Umbilical cord (tissue), 2 donors: ENCODE data around the gene TBC1D16. TPM values are rescaled to one million over a fixed set of nuclear protein-coding genes. Genes with fewer than 3 reads are reported as not detected.
"Not testable (repeated sequence)": the region's sequence is repeated elsewhere in the genome, so short reads cannot be mapped to it uniquely, and the experiment has no call there.

Experiments
- DNase-seq: peaks from one replicate; pipeline ENCODE4 v3.0.0-alpha.2; 2015; ENCODE audit warnings: low spot score
- total RNA-seq: library from RNA; depleted of rRNA; stranded (reverse); fragments of >200 nt; gene quantifications from one replicate; pipeline ENCODE4 v1.2.3, GENCODE V29; 2014; ENCODE audit warnings: low replicate concordance; ENCODE audit not compliant: insufficient read depth

TBC1D16 gene
- total RNA-seq, 1 donor from 2014 or later: 21.7 TPM

DNA sequence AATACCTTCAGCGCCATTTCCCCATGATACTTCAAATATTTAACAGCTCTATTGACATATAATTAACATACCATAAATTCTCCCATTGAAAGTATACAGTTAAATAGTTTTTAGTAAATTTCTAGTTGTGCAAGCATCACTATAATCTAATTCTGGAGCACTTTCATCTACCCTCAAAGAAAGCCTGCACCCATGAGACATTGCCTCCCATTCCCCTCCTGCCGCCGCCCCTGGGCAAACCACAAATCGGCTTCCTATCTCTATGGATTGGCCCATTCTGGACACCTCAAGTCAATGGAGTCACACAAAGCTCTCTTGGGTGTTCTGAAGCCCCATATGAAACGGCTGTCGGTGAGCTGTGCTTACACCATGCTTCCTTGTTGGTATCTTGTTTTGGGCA is 119.2 kb downstream of the TBC1D16 start:
- no peak for DNase-seq

DNA sequence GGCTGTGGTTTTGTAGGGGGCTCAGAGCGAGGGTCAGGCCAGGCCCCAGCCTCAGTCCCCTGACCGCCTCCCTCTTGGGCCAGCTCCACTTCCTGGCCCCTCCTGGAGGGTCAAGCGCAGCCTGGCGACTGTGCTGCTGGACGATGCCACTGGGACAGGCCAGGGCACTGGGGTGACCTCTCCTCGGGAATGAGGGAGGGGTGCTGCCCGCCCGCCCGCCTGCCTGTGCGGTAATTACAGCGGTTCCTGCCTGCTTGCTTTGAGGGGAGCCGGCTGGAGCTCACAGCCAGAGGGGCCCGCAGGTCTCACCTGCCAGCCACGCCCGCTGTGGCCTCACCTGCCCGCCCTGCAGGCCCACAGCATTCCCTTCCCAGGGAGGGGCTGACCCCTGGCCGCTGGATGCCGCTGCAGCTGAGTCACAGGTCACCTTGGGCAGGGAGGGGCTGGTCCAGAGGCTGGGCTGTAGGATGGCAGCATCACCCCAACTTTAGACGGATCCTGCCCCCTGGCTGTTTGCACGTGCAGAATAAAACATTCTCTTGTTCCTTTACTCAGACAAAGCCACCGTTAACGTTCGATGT is 119.7 kb downstream of the TBC1D16 start:
- peak; percentile 63 for DNase-seq

DNA sequence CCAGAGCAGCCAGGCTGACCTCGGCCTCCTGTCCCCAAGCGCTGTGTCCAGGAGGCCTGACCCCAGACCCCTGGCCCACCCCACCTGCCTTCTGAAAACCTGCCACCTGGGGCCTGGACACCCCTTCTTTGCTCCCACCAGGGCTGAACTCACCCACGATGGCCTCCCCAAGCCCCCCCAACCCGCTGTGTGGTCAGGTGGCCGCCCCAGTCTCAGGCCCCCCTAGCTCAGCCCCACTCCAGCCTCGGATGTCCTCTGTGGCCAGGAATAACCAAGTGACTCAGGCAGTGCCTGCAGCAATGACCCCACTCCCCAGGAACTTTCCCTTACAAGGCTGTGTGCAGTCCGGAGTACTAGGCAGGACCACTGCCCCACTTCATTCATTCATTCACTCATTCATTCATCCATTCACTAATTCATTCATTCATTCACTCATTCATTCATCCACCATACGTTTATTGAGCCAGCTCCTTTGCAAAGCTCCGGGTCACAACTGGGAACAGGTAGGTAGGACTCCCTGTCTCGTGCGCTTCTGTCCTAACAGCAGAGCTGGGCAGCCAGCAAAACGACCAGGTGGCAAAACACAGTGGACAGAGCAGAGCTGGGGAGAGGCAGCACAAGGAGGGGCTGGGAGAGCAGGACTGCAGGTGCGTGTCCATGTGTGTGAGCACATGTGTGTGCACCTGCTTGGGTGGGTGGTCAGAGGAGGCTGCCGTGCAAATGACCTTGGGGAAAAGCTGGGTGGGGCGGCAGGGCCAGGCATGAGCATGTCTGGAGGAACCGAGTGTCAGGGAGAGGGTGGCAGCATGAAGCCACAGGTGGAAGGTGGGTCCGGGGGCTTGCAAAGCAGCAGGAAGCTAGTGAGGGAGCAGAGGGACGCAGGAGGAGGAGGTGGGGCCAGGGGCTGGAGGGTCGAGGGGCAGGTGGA is 120.6 kb downstream of the TBC1D16 start:
- DNase-seq: no peak

DNA sequence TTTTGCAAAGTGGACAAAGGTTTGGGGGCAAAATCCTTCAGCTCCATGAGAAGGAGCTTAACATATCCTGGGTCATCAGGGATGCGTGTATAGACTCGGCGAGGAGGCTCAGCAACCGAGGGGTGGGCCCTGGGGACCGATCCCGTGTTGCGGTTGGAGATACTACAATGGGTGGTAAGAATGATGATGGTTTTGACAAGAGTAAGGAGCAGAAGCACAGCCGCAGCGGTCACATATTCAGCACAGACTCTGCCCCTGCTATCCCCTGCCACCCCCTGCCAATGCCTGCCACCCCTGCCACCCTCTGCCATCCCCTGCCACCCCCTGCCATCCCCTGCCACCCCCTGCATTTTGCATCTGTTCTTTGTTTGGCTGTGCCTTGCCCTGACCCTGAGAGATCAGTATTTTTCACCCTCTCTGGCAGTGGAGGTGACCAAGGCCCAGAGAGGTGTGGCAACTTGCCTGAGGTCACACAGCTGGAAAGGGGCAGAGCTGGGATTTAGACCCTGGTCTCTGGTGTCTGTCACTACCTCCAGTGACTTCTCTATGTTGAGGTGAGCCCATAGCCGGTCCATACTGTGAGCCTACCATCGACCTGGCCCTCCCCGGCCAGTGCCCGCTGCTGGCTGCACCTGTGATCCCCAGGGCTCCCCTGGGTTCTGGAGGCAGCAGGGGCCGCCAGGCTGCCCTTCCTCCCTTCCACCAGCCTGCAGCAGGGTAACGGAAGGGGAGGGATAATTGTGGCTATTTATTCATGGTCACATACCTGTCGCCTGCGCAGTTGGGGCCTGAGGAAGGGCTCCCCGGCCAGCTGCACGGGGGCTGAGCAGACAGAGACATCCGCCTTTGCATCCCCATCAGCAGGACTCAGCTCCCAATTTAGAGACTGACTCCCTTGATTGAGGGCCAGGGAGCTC is 121.5 kb downstream of the TBC1D16 start:
- DNase-seq: no peak

DNA sequence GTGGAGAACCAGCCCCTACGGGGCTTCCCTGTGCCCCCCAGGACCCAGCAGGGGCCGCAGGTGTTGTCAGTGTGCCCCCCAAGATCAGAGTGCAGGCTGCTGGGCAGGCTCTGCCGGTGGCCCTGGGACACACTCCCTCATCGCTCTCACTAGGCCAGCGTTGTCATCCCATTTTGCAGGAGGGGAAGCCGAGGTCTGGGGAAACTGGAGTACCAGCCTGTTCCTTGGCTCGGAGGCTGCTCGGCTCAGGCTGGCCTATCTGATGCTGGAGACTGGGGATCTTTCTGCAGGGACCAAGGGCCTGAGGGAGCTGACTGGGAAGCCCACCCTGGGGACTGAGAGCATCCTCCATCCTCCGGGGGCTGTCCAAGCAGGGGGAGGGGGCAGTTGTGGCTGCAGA is 122.2 kb downstream of the TBC1D16 start:
- no peak for DNase-seq

DNA sequence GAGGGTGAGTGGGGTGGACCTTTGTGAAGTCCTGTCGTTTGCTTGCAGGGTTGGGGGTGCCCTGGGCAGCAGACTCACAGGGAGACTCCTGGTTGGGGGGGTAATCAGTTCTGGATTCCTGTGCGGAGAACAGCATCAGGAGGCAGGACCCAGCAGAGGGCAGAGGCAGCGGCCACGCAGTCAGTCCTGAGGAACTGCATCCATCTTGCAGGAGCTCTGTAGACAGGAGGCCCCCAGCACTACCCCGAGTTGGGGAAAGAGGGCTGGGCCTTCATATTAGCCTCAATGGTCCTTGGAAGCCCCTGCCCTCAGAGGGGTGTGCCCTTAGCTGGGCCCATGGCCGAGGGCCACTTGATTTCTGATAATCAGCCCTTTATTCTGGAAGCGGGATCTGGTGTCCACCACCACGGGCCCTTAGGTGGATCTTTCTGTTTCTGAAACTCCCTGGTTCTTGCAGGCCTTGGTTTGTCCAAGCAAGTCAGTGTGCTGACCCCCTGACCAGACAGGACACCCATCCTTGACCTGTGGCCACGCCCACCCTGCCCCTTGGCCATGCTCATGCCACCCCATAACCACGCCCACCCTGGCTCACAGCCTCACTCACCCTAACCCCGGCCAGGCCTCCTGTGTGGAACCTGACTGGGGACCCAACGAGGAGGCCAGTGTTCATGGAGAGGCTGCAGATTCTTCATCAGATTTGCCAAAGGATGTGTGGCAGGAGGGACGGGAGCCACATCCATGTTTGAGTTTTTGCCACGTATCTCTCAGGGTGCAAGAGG is 122.9 kb downstream of the TBC1D16 start:
- no peak for DNase-seq

DNA sequence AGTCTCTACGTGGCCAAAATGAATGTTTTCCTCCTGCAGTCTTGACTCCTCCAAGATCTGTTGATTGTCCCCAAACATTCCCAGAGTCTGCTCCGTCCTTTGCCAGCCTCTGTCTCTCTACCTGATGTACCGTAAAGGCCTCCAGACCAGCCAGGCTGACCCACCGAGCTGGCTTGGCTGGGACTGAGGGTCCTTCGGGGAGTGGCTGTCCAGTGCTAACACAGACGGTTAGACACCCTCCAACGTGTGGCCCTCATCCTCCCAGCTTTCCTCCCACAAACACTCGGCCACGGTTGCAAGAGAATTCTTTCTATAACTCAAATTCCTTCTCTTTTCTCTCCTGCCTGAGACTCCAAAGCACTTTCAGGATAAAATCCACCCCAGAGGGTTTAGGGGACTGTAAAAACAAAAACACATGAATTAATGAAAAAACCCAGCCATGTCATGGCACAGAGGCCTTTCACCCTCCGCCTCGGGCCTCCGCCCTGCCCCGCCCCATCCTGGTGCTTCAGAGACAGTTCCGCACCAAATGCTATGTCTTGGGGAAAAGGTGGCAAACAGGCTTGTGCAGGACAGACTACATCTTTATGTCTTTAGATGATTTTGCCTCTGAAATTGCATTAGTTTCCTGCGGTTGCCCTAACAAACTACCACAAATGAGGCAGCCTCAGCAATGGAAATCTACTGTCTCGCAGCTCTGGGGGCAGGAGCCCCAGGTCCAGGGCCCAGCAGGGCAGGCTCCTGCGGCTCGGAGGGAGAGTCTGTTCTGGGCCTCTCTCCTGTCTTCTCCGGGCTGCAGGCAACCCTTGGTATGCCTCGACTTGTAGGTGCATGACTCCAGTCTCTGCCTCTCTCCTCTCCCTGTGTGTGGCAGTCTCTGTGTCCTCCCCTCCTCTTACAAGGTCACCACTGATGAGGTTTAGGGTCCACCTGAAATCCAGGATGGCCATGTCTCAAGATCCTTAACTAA is 124.0 kb downstream of the TBC1D16 start:
- DNase-seq: no peak

DNA sequence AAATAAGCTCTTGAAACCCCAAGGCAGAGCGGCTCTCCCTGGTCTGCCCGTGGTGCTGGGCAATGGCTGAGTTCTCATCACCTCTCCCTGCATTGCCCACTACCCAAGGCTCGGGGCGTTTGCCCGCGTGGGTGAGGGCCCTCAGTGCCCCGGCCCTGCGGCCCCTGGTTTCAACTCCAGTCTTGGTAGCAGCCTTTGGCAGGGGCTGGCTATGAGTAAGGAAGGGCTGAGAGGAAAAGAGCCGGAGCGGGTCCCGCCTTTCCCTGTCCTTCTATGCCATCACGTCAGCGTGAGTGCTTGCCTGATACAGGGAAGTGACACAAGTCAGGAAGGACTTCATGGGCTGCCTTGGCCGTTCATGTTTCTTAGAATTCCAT is 124.7 kb downstream of the TBC1D16 start:
- no peak for DNase-seq

DNA sequence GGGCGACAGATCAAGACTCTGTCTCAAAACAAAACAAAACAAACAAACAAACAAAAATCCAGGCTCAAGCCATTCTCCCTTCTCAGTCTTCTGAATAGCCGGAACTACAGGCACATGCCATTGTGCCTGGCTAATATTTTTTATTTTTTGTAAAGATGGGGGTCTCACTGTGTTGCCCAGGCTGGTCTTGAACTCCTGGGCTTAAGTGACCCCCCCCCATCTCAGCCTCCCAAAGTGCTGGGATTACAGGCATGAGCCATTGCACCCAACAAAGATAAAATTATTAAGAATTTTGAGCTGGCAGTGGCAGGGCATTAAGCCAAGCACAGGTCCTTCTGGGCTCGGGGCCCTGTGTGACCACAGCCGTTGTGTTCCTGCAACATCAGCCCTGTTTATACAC is 126.6 kb downstream of the TBC1D16 start:
- no peak for DNase-seq

DNA sequence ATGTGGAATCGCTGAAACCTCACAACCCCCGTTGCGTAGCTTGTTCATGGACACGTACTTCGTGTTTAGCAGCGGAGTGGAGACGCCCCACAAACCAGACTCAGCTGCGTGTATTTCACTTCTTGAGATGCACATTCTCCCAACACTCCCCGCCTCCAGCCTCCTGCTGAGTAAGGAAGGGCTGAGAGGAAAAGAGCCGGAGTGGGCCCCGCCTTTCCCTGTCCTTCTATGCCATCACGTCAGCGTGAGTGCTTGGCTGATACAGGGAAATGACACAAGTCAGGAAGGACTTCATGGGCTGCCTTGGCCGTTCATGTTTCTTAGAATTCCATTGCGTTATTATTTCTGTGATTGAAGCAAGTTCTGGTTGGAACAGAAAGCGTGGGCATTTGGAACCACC is 127.8 kb downstream of the TBC1D16 start:
- DNase-seq: peak; percentile 82

DNA sequence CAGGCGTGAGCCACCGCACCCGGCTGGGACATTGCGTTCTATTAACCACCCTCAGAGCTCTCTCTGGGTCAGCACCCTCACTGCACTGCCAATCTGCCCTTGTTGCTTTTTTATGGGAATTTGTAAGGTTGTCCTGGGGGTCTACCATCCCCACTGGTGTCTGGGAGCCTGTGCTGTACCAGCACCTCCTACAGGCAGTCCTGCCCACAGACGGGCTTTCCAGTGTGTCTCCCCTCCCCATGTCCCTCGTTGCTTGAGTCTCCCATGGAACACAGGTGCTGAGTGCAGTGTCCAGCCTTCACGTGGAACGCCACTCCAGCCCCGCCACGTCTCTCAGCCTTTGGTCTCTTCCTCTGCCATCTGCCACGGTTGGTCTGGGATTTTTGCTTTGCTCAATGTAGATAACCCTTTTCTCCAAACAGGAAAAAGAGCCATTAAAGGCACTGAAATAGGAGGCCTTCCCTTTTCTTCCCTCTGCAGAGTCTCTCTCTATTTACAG is 128.4 kb downstream of the TBC1D16 start:
- no peak for DNase-seq

DNA sequence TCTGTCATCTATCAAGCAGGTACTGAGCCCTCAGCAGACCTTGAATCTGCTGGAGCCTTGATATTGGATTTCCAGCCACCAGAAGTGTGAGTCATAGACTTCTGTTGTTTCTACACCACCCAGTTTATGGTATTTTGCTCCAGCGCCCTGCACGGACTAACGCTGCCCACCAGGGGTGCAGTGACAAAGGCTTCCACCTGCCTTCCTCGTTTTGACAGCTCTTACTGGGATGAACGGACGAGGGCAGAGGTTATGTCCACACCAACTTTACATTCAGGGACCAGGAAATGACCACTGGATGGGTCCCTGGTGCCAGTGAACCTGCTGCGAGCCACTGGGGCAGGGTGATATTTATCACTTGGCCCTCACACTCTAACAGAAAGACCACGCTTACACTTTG is 129.8 kb downstream of the TBC1D16 start:
- no peak for DNase-seq

DNA sequence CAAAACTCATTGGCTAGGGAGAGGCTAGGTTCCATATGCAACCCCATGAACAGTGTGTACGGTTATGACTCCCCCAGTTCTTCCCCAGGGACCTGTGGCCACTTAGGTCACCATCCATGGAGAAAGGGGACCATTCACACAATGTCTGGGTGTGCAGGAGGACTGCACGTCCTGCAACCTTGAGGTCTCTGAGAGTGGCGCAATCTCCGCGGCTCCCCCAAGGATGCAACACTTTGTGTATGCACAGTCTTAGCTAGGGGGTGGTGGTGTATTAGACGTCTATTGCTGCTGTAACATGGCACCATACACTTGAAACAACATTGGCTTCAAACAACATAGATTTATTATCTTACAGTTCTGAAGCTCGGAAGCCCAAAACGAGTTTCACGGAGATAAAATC is 130.8 kb downstream of the TBC1D16 start:
- DNase-seq: no peak

DNA sequence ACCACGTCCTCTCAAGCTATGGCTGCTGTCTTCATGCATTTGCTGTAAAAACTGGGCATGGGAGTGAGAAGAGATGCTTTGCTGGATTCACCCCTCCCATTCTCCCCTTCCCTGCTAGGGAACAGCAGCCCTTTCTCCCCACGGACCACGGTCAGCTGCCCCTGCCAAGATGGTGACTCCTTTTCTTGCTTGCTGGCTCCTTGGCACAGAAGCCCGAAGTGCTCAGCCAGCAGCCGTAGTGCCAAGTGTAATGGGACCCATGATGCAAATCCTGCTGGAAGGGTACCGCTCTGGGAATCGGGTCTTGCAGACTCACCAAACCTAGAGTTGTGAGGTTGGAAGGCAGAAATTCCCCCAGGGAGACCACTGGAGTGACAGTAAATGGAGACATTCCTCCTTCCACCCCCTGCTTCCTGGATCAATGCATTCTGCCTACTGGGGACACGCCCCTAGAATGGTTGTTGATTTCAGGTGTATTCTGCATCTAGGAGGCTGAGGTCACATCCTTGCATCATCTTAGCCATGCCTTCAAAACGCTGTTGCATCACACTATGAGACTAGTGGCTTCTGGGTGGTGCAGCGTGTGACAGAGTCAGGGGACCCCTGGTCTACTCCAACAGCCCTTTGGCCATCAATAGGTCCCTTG is 133.4 kb downstream of the TBC1D16 start:
- no peak for DNase-seq

DNA sequence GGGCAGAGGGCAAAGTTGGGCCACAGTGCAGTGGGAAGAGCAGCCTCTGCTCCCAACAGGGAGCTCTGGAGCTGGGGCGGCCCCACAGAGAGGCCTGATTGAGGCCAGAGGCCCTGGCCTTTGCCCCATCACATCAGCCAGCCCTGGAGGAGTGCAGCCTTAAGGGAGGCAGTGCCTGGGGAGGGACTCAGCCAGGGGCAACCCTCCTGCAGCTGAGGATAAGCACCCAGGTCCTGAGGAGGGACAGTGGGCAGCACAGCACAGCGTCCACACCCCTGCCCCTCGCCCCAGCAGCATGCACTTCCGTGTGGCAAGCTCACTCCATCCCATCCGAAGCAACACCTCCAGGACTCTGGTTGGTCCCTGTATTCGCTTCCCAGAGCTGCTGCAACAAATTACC is 134.5 kb downstream of the TBC1D16 start:
- DNase-seq: no peak

DNA sequence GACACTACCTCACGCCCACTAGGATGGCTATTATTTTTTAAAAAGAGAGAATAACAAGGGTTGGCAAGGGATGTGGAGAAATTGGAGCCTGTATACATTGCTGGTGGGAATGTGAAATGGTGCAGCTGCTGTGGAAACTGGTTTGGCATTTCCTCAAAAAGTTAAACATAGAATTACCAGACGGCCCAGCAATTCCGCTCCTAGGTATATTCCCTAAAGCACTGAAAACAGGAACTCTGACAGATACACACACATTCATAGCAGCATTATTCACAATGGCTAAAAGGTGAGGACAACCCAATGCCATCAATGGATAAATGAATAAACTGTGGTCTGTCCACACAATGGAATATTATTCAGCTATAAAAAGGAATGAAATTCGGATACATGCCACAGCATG is 136.1 kb downstream of the TBC1D16 start:
- DNase-seq: no peak

DNA sequence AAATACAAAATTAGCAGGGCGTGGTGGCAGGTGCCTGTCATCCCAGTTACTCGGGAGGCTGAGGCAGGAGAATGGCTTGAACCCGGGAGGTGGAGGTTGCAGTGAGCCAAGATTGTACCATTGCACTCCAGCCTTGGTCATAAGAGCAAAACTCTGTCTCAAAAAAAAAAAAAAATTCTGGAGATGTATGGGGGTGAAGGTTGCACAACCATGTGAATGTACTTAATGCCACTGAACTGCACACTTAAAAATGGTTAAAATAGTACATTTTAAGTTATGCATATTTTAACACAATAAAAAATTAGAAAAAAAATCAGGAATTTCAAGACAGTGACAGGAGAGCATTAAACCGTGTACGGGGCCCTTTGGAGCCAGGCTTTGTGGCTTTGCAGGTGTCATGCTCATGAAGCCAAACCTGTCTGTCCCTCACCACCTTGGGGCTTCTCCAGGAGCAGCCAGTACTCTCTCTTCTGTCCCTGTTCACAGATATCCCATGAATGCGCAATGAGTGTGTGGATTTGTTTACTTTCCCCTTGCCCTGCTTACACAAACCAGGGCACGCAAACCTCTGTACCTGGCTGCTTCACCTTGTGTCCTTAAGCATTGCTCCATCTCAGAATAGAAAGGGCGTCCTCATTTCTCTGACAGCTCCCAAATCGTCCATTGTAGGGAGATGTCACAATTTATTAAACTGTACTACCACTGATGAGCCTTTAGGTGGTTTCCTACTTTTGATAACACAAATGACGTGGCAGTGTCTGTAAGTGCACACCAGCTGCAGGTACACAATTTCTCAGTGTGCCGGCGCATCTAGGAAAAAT is 138.2 kb downstream of the TBC1D16 start:
- no peak for DNase-seq

DNA sequence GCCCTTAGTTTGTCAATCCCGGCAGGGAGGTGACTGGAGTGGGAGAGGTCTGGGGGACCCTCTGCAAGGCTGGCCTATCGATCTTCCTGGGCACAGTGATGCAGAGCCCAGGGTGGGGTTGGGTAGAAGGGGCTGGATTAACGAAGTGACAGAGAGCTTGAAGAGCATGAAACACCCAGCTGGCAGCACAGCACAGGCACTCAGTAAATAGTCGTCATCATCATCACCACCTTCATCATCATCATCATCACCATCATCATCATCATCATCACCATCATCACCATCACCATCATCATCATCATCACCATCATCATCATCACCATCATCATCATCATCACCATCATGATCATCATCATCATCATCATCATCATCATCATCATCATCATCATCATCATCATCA is 142.2 kb downstream of the TBC1D16 start:
- not testable (repeated sequence) for DNase-seq
